Activated naive CD4-positive, alpha-beta T cell treated with anti-CD3 and anti-CD28 coated beads, Interleukin-2, amount 50 U/mL, for 24 hours (primary cell): Measurements from ENCODE around the gene SCNN1A.

Experiments used
- H3K27ac Mint-ChIP-seq: one replicate; pipeline ENCODE4 v1.8.0; 2021; ENCODE audit warnings: mild to moderate bottlenecking, mixed read lengths
- H3K27me3 Mint-ChIP-seq: one replicate; pipeline ENCODE4 v1.8.0; 2021; ENCODE audit warnings: mixed read lengths
- H3K36me3 Mint-ChIP-seq: one replicate; pipeline ENCODE4 v1.8.0; 2021; ENCODE audit warnings: mixed read lengths
- H3K4me1 Mint-ChIP-seq: one replicate; pipeline ENCODE4 v1.8.0; 2021; ENCODE audit warnings: mixed read lengths
- H3K4me3 Mint-ChIP-seq: one replicate; pipeline ENCODE4 v1.8.0; 2021; ENCODE audit warnings: mild to moderate bottlenecking, mixed read lengths
- H3K9me3 Mint-ChIP-seq: one replicate; pipeline ENCODE4 v1.8.0; 2021; ENCODE audit warnings: mixed read lengths

SCNN1A gene

DNA sequence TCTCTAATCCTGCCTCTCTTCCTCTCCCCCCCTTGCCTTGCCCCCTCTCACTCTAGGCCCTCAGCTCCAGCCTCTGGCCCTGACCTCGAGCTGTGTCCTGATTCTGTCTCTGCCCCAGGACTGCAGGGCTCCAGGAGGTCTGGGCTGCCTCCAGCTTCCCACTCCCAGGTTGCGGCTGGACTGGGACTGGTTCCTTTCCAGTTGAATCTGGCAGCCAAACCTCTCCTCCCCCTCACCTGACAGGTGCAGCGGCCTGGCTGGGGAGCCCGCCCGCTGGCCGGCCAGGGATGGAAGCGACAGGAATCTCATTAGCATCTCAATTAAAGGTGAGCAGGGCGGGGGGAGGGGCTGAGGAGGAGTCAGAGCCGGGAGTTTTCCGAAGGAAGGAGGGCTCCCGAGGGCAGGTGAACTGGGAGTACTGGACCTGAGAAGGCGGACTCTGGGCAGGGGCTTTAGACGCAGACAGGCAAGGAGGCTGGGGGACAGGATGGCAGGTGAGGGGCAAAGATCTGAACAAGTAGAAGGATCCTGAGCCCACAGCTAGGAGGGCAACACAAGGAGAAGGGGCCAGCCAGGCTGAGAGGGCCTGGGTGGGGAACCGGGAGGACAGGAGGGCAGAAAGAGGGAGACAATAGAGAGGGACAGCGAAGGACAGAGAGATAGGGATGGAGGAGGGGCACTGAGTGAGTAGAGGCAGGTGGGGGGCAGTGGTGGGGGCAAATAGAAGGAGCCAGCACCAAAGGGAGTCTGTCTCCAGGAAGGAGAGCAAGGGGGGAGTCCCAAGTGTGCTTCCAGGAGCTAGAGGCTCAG, at the start of gene SCNN1A:
TSS of gene SCNN1A (minus strand) at position 295 of the 810 bp plus-strand sequence. CDS start 780 bp downstream, outside the sequence.
- Mint-ChIP-seq H3K36me3 (no peaks in the 10 kb centered on the region), H3K27ac (peak within 1 kb of the TSS; percentile 4), H3K9me3 (no peaks in the 10 kb centered on the region), H3K4me3 (peak within 1 kb of the TSS; percentile 5), H3K27me3 (no peaks in the 10 kb centered on the region), H3K4me1 (peaks cover 32% of the 10 kb centered on the region)

DNA sequence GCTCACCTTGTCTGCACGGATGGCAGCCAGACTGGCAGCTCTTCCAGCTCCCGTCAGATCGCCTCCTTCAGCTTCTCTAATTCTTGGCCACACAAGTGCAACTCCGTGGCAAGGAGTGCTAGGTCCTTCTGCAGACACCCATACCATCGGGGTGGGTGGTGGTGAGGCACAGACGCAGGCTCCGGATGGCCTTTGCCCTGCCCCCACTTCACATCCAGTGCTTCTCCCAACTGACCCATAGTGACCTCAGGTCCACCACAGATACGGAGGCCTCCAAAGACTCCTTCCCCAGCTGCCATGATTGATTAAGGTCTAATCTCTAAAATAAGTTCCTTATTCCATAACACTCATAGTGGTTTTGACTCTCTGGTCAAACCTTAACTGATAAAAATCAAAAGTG, 49.5 kb upstream of the SCNN1A start:
- H3K4me3 Mint-ChIP-seq = no peak overlapping the region
- no peaks in the 10 kb centered on the region for H3K27me3 Mint-ChIP-seq
- peak overlapping the region; percentile 47 for H3K27ac Mint-ChIP-seq
- peaks cover 54% of the 10 kb centered on the region for H3K4me1 Mint-ChIP-seq
- H3K9me3 Mint-ChIP-seq = no peaks in the 10 kb centered on the region
- no peaks in the 10 kb centered on the region for H3K36me3 Mint-ChIP-seq

DNA sequence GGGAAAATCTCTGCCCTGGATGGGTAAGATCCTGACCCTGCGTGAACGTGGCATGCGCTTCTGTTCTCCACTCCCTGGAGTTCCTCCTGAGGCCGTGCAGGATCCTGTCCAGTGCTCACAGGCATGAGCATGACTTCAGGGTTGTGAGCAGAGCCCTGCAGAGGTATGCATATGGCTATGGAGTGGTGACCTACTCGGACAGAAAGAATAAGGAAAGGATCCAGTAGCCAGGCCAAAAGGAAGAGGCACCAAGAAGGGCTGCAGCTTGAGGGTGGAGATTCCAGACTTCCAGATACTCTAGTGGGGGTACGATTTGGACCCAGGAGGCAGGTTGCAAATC, 48.6 kb upstream of the SCNN1A start:
- H3K27ac Mint-ChIP-seq = peak overlapping the region; percentile 47
- H3K27me3 Mint-ChIP-seq = no peaks in the 10 kb centered on the region
- no peaks in the 10 kb centered on the region for H3K36me3 Mint-ChIP-seq
- peaks cover 49% of the 10 kb centered on the region for H3K4me1 Mint-ChIP-seq
- H3K9me3 Mint-ChIP-seq = no peaks in the 10 kb centered on the region
- H3K4me3 Mint-ChIP-seq = peak overlapping the region; percentile 54

DNA sequence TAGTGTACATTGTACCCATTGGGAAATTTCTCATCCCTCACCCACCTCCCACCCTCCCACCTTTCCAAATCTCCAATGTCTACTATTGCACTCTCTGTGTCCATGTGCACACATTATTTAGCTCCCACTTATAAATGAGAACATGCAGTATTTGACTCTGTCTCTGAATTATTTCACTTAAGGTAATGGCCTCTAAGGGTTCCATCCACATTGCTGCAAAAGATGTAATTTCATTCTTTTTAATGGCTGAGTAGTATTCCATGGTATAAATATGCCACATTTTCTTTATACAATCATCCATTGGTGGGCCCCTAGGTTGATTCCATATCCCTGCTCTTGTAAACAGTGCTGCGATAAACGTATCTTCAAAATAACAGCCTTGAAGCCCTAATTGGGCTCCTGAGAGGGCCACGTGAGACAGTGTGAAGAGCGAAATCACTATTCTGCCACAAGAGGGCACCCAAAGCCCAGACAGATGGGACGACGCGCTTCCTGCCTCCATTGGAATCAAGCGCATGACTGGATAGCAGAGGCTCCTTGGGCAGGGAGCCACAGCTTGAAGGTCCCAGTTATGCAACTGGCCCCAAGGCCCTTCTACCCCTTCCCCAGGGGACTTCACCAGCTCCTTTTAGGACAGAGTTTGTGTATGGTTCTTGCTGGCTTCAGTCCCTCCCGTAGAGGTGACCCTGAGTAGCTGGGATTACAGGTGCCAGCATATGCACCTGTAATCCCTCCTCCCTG, 48.1 kb upstream of the SCNN1A start:
- peak overlapping the region; percentile 54 for H3K4me3 Mint-ChIP-seq
- H3K27ac Mint-ChIP-seq = peak overlapping the region; percentile 47
- H3K4me1 Mint-ChIP-seq = peaks cover 47% of the 10 kb centered on the region
- no peaks in the 10 kb centered on the region for H3K9me3 Mint-ChIP-seq
- no peaks in the 10 kb centered on the region for H3K27me3 Mint-ChIP-seq
- H3K36me3 Mint-ChIP-seq = no peaks in the 10 kb centered on the region

DNA sequence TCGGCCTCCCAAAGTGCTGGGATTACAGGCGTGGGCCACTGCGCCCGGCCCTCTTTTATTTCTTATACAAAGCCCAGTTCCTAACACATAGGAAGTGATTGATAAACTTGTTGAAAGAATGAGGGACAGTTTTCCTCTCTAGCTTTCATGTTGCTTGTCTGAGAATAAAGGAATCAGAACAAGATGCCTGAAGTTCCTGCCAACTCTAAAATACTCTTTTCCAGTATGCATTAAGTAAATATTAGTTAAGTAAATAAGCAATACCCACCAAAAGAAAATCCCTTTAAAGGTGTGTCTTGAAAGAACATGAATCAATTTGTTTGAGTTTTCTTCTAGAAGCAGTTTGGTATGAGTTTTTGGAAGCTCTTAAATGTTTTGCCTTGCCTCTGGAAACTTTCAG, 45.0 kb upstream of the SCNN1A start:
- Mint-ChIP-seq H3K4me1 (peaks cover 20% of the 10 kb centered on the region), H3K27me3 (no peaks in the 10 kb centered on the region), H3K4me3 (no peak overlapping the region), H3K9me3 (no peaks in the 10 kb centered on the region), H3K36me3 (no peaks in the 10 kb centered on the region), H3K27ac (no peak overlapping the region)

DNA sequence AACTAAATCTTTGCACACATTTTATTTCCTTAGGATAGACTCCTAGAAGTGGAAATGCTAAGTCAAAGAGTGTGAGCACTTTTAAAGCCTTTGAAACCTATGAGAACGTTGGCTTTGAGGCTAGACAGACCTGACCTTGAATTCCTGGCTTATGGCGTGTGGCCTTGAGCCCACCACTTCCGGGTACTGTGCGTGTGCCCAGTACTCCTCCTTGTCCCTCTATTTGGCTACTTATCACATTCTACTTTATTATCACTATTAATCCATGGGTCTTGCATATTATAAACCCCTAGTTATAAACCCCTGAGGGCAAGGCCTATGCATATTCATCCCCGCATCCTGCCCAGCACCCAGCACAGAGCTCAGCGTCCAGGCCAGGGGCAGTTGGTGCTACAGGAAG, 43.4 kb upstream of the SCNN1A start:
- H3K27ac Mint-ChIP-seq = no peak overlapping the region
- H3K4me3 Mint-ChIP-seq = no peak overlapping the region
- H3K4me1 Mint-ChIP-seq = peaks cover 7% of the 10 kb centered on the region
- no peaks in the 10 kb centered on the region for H3K27me3 Mint-ChIP-seq
- no peaks in the 10 kb centered on the region for H3K9me3 Mint-ChIP-seq
- H3K36me3 Mint-ChIP-seq = no peaks in the 10 kb centered on the region

DNA sequence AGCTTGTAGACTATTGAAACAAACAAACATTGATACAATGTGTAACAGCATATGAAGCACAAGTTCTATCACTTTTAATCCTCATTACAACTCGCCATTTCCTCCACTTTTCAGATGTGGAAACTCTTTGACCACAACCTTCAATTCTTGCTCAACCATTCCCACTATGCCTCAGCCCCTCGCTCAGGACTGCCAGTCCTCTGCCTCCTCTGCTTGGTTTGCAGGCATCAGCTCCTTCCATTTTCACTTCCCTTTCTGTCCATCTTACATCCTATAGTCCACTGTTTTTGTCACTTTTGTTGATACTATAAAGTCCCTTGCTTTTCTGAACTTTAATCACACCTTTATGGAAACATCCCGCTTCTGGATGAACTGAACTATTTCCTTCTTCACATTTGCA, 41.2 kb upstream of the SCNN1A start:
- Mint-ChIP-seq H3K4me3 (no peak overlapping the region), H3K4me1 (no peaks in the 10 kb centered on the region), H3K27ac (no peak overlapping the region), H3K9me3 (no peaks in the 10 kb centered on the region), H3K36me3 (no peaks in the 10 kb centered on the region), H3K27me3 (no peaks in the 10 kb centered on the region)

DNA sequence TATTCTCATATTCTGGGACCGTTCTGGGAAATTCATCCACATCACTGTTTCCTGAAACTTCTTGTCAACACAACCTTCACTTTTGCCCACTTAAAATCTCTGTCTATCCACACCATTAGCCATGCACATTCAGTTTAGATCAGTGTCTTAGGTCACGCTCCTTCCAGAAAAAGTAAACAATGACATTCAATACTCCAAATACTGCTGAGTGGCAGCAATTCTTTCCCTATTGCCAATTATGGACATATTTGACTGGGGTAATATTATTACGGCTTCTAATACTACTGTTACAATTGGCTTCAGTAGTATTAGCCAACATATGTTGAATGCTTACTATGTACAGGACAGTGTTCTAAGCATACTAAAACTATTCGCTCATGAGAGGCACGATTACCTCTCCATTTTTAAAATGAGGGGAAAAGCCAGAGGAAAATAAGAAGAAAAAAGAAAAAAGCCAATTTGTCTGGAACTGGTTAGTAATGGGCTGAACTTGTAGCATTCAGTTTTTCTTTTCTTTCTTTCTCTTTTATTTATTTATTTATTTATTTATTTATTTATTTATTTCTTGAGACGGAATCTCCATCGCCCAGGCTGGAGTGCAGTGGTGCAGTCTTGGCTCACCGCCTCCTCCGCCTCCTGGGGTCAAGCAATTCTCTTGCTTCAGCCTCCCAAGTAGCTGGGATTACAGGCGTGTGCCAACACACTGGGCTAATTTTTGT, 32.0 kb upstream of the SCNN1A start:
- Mint-ChIP-seq H3K27me3 (no peaks in the 10 kb centered on the region), H3K4me3 (no peak overlapping the region), H3K27ac (no peak overlapping the region), H3K36me3 (peaks cover 1% of the 10 kb centered on the region), H3K9me3 (no peaks in the 10 kb centered on the region), H3K4me1 (no peaks in the 10 kb centered on the region)

DNA sequence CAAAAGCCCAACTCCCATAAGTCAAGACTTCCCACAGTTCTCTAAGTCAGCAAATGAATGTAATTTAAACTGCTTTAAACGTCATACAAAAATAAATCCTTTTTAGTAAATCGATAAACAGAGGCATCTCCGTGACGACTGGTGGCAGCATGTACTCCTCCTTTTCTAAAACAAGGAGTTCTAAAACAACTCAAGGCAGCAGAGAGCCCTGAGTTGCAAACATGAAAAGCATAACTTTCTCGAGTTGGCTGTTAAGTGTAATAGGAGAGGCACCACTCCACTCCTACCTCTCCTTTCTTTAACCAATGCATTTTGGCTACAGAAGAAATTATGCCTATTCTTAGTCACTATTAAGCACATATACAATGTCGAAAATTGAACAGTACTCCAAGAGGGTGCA, 30.6 kb upstream of the SCNN1A start:
- Mint-ChIP-seq H3K27ac (no peak overlapping the region), H3K27me3 (no peaks in the 10 kb centered on the region), H3K9me3 (no peaks in the 10 kb centered on the region), H3K36me3 (peaks cover 1% of the 10 kb centered on the region), H3K4me3 (no peak overlapping the region), H3K4me1 (no peaks in the 10 kb centered on the region)

DNA sequence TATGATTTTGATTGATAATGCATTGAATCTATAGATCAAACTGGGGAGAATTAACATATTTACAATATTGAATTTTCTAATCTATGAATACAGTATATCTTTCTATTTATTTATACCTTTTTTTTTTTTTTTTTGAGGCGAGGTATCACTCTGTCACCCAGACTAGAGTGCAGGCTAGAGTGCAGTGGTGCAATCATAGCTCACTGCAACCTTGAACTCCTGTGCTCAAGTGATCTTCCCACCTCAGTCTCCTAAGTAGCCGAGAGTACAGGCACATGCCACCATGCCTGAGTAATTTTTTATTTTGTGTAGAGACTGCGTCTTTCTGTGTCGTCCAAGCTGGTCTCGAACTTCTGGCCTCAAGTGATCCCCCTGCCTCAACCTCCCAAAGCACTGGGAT, 29.0 kb upstream of the SCNN1A start:
- Mint-ChIP-seq H3K4me1 (no peaks in the 10 kb centered on the region), H3K27ac (no peak overlapping the region), H3K36me3 (peaks cover 1% of the 10 kb centered on the region), H3K9me3 (no peaks in the 10 kb centered on the region), H3K4me3 (no peak overlapping the region), H3K27me3 (no peaks in the 10 kb centered on the region)

DNA sequence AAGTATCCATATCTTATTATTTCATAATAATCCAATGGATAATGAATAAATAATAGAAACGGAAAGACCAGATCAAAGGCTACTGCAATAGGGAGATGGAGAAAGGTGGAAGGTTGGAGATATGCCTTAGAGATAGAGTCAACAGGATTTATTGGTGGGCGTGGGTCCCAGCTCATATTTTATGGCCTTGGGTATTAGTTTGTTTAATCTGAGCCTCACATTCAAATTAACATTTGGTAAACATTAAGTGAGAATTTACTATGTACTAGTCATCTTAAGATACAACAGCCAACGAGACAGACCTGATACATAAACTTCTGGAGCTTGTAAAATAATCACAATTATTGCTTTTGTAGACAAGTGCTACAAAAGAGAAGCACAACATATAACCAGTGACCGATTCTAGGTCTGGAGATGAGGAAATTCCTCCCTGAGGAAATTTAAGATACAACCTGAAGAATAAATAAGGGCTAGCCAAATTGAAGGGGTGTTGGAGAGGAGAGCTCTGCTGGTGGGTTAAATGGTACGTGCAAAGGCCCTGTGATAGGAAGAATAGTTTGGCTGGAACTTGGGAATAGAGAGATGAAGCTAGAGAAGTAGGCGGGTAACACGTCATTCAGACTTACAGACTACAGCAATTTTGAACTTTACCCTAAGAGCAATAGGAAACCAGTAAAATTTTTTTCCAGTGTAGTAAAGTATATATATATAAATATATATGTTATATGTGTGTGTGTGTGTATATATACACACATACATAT, 24.7 kb upstream of the SCNN1A start:
- Mint-ChIP-seq H3K4me3 (no peak overlapping the region), H3K4me1 (no peaks in the 10 kb centered on the region), H3K27ac (no peak overlapping the region), H3K27me3 (no peaks in the 10 kb centered on the region), H3K36me3 (no peaks in the 10 kb centered on the region), H3K9me3 (no peaks in the 10 kb centered on the region)

DNA sequence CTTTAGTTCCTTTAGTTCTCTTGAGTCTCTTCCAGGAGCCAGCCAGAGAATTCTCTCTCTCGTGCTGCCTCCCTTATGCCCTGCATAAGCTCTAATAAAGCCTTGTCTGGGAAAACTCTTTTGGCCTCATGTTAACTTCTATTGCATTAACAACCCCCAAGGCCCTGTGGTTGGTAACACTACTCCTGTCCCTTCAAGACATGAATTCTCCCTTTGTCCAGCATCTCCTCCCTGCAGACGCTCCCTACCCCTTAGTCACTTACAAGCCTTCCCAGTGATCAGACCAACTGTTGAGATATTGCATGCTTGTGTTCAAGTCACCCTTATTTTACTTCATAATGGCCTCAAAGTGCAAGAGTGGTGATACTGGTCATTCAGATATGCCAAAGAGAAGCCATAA, 20.7 kb upstream of the SCNN1A start:
- Mint-ChIP-seq H3K36me3 (no peaks in the 10 kb centered on the region), H3K9me3 (no peaks in the 10 kb centered on the region), H3K27me3 (no peaks in the 10 kb centered on the region), H3K4me3 (no peak overlapping the region), H3K27ac (no peak overlapping the region), H3K4me1 (no peaks in the 10 kb centered on the region)

DNA sequence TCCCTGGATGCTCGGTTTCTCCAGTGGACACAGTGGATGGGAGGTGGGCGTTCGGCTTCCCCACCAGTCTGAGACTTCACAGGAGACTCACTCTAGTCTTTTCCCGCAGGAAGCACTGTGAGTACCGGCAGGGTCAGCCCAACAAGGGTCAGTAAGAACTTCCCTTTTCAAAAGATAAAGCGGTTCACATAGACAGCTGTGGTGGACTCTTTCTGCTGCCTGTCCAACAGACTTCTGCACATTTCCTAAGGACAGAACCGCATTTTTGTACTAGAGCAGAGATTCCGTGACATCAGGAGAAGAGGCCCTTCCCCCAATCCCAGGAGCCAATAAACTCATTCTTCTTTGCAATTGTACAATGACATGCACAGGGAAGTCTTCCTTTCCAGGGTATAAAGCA, 19.0 kb upstream of the SCNN1A start:
- Mint-ChIP-seq H3K4me1 (no peaks in the 10 kb centered on the region), H3K27me3 (no peaks in the 10 kb centered on the region), H3K27ac (no peak overlapping the region), H3K36me3 (no peaks in the 10 kb centered on the region), H3K9me3 (no peaks in the 10 kb centered on the region), H3K4me3 (no peak overlapping the region)

DNA sequence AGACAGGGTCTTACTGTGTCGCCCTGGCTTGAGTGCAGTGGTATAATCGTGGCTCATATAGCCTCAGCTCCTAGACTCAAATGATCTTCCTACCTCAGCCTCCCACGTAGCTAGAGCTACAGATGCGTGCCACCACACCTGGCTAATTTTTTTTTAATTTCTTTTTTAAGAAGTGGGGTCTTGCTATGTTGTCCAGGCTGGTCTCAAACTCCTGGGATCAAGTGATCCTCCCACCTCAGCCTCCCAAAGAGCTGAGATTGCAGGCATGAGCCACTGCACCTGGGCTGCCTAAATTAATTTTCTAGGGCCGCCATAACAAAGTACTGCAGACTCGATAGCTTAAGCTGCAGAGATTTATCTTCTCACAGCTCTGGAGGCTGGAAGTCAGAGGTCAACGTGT, 17.7 kb upstream of the SCNN1A start:
- Mint-ChIP-seq H3K27me3 (no peaks in the 10 kb centered on the region), H3K27ac (no peak overlapping the region), H3K36me3 (no peaks in the 10 kb centered on the region), H3K4me3 (no peak overlapping the region), H3K4me1 (no peaks in the 10 kb centered on the region), H3K9me3 (no peaks in the 10 kb centered on the region)

DNA sequence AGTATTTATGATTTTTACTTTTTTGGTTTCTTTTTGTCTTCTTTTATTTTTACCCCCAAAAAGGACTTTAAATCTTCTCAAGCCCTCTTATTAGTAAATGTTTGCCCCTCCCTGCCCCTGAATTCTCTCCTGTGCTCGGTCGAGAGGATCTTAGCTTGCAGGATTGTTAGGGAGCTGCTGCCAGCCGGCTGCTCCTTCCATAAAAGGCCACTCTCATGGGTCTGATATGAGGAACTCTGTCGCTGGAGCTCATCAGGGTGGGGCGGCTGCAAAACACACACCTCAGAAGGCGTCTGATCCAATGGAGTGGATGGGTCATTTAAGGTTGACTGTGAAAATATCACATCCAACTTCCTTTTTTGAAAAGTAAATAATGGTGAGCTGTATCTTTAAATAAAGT, 17.1 kb upstream of the SCNN1A start:
- Mint-ChIP-seq H3K36me3 (no peaks in the 10 kb centered on the region), H3K4me3 (no peak overlapping the region), H3K27me3 (no peaks in the 10 kb centered on the region), H3K4me1 (no peaks in the 10 kb centered on the region), H3K27ac (no peak overlapping the region), H3K9me3 (no peaks in the 10 kb centered on the region)
